HG02885 (cell line): ENCODE data around the gene PRKACB.
"Not testable (repeated sequence)": the region's sequence is repeated elsewhere in the genome, so short reads cannot be mapped to it uniquely, and the experiment has no call there.

ENCODE experiments used
- ATAC-seq: cut with Tn5 transposase; IDR thresholded peaks from one replicate; pipeline ENCODE4 v1.9.1; 2021; ENCODE audit warnings: mild to moderate bottlenecking; ENCODE audit not compliant: unreplicated experiment, poor library complexity

Gene PRKACB

DNA sequence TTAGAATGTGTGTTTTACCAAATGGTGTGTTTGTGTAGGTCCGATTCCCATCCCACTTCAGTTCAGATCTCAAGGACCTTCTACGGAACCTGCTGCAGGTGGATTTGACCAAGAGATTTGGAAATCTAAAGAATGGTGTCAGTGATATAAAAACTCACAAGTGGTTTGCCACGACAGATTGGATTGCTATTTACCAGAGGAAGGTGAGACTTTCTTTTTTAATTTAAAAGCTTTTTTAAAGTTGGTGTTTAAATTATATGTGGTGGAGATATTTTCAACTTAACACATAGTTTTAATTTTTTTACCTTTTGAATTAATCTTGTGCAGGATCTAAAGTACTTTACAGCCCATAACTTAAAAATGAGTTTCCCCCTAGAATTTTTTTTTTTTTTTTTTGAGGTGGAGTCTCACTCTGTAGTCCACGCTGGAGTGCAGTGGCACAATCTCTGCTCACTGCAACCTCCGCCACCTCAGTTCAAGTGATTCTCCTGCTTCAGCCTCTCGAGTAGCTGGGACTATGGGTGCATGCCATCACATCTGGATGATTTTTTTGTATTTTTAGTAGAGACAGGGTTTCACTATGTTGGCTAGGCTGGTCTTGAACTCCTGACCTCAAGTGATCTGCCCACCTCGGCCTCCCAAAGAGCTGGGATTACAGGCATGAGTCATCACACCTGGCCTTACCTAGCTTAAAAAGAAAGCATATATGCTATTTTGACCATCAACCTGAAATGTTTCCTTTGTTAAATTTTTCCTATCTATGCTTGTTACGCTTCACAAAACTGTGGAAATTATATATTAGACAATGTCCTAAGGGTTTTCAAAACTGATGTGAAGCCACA, 70.3 kb downstream of the PRKACB start:
- no peak for ATAC-seq

DNA sequence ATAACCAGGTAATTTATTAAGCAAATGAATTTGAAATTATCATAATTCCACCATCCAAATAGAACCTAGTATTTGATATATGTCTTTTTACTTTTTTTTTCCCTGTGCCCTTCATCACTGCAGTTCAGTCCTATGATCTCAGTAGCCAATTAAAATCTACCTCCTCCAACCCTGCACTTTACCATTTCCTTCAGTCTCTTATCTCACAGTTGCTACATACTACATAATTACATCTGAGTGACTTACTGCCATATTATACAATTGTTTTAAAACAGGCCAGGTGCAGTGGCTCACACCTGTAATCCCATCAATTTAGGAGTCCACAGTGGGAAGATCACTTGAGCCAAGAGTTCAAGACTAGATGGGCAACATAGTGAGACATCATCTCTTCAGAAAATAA, 73.2 kb downstream of the PRKACB start:
- ATAC-seq: no peak

DNA sequence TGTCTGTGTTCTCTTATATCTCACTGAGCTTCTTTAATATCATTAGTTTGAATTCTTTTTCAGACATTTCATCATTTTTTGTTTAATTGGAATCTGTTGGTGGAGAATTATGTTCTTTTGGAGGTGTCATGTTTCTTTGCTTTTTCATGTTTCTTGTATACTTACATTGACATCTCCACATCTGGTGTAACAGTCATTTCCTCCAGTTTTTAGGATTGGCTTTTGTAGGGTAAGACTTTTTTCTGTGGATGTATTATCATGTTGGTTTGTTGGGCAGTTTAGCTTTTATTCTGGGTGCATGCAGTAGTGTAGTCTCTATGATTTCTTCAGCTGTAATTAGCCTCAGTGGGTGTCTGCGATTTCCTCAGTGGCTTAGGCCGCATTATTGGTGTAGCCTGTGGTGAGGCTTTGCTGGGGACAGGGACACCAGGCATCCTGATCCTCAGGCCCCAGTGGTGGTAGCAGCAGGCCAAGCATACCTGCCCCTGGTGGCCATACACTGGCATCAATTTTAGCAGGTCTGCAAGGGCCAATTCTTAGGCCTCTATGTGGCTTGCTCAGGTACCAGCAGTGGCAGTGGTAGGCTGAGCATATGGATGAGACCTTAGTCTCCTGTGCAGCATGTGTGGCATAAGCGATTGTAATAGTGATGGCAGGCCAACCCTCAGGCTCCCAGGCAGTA, 79.8 kb downstream of the PRKACB start:
- no peak for ATAC-seq

DNA sequence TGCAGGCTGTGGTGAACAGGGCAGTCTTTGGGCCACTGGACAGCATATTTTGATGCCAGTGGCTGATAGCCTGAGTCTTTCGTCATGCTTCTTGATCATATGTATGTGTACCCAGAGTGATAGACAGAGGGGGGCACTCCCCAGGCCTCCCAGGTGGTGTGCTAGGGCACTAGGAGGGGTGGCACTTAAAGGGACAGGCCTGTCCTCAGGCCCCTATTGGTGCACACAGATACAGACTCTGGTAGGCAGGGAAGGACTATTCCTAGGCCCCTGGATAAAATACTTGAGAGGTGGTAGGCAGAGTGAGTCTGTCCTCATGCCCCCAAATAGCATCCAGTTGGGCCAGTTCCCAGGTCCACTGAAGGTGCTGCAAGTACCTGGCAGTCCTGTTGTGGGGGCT, 80.8 kb downstream of the PRKACB start:
- ATAC-seq: no peak

DNA sequence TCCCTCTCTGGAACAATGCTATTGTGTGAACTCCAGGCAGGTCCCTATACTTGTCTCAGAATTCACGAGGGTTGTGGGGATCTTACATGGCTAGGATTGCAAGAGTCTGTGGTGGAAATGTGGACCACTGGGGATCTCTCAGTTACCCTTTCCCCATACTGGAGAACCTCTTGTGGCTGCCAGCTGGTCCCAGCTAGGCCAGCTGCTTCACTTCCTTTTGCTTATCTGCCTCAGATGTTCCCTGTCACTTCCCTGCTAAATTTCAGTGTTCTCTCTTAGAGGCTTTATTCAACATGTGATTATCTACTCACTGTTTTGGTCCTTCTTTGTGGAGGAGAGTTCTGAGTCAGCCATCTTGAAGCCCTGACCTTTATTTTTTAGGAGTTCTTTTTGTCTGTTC, 81.6 kb downstream of the PRKACB start:
- ATAC-seq: no peak

DNA sequence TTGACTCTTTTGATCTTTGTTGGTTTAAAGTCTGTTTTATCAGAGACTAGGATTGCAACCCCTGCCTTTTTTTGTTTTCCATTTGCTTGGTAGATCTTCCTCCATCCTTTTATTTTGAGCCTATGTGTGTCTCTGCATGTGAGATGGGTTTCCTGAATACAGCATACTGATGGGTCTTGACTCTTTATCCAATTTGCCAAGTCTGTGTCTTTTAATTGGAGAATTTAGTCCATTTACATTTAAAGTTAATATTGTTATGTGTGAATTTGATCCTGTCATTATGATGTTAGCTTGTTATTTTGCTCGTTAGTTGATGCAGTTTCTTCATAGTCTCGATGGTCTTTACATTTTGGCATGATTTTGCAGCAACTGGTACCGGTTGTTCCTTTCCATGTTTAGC, 88.6 kb downstream of the PRKACB start:
- not testable (repeated sequence) for ATAC-seq

DNA sequence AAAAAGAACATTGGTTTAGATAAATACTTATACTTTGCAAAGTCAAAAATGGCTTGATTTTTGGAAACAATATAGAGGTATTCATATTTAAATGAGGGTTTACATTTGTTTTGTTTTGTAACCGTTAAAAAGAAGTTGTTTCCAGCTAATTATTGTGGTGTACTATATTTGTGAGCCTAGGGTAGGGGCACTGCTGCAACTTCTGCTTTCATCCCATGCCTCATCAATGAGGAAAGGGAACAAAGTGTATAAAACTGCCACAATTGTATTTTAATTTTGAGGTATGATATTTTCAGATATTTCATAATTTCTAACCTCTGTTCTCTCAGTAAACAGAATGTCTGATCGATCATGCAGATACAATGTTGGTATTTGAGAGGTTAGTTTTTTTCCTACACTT, 92.2 kb downstream of the PRKACB start:
- ATAC-seq: no peak

DNA sequence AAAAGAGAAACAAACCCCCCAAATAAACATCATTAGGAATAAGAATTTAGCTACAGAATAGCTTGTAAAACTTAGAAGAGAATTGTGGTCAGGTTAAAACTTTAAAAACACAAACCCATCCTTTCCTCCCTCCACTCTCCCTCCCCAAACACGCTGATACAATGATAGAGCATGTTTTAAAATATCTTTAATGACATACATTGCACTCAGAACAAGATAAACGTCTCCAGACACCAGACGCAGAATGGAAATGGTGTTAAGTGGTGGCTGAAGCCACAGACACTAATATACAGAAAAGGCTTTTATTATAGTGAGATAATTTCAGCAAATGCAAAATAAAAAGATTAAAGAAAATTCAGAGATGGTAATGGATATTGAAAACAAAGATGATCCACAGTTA, 98.6 kb downstream of the PRKACB start:
- no peak for ATAC-seq

DNA sequence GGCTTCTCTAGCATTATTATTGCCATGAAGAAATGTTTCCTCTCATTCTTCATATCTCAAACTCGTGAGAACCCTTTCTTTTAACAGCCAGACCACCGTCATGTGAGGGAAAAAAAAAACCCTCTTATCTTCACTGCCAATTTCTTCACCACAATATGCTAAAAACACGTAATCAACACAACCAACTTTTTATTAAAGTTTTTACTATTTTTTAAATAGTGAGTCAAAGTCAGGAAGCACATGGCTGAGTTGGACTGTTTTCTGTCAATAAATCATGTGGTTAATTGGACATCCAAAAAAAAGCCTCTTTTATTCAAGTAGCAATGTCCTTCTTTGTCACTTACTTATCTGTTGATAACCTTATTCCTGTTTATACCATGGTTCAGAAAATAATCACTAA, 101.5 kb downstream of the PRKACB start:
- ATAC-seq: no peak

DNA sequence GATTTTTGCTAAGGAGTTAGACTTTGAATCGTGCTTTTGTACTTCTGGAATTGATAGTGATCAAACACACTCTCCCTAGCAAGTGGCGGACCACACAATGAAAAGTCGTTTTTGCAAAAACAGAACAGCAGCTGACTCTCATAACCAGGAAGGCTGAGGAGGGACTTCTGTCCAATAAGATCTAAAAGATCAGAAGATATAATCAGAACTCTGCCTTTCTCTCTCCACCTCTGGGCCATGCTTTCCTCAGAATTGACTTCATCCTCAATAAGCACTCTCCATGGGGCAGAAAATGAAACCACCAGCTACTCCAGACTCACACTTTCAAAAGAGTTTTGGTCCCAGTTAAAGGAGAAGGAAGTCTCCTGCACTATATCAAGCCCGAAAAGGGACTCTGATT, 102.1 kb downstream of the PRKACB start:
- ATAC-seq: no peak

DNA sequence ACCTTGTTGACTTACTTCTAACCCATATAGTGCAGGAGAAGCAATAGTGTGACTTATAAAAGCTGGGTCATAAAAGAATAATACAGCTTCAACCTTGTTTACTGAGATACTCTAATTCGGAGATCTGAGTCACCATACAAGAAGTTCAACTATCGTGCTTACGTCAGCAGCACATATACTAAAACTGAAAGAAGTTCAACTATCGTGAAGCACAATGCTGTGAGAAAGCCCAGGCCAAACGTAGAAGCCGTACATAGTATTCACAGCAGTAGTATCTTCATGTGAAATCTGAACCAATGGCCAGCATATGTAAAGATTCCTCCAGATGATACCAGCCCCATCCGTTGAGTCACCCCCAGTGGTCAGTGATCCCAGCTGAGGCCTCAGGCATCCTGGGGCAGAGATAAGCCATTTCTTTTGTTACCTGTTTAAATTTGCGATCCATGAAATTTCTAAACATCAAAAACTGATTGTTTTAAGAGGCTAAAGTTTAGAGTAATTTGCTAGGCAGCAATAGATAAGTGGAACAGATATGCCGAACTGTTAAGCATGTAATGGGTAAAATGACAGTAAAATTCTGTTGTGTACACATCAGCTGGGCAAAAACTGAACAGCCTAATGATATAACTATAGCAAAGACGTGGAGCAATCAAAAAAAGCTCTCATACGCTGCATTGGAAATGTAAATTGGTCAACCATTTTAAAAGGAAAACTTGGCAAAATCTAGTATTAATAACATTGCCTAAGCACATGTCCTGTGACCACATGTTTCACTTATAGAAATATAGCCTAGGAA, 103.6 kb downstream of the PRKACB start:
- ATAC-seq: no peak

DNA sequence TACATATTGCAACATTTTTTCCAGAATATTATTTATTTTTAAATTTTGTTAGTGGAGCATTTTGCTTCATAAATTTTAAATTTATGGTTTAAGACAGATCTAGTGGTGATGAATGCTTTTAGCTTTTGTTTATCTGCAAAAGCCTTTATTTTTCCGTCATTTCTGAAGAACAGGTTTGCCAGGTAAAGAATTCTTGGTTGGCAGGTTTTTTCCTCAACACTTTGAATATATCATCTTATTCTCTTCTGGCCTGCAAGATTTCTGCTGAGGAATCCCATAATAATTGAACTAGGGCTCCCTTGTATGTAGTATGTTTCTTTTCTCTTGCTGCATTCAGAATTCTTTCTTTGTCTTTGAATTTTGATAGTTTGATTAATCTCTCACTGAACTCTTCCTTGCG, 106.6 kb downstream of the PRKACB start:
- no peak for ATAC-seq

DNA sequence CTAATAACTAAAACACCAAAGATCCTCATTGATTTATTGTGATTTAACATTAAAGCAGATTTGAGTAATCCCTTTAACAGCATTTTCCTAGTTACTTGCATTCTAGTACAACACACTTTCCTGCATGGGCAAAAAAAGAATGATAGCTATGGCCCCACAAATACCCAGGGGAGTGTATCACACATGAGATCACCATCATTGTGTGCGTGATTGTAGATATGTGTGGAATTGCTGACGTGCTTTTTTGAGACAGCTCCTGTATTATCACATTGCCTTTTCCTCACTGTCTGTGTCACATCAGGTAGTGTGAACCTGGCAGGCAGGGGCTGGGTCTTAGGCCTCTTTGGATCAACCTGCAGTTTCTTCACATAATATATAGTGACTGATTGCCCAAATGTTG, 109.0 kb downstream of the PRKACB start:
- ATAC-seq: no peak

DNA sequence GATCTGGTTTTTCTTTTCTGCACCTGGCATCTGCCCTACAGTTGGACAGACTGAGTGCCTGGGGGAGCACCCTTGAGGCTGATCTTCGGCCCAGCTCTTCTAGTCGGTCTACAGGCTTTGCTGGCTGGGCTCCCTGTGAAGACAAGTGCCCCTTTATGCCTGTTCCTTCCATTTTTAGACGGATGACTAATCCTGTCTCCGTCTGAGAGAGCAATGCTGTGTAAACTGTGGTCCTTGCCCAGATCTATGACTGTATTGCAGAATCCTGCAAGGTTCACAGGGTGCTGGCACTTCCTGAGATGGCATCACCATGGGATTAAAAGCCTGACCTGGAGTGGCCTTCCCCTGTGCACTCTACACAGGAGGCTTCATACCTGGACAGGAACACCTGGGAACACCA, 109.8 kb downstream of the PRKACB start:
- ATAC-seq: no peak

DNA sequence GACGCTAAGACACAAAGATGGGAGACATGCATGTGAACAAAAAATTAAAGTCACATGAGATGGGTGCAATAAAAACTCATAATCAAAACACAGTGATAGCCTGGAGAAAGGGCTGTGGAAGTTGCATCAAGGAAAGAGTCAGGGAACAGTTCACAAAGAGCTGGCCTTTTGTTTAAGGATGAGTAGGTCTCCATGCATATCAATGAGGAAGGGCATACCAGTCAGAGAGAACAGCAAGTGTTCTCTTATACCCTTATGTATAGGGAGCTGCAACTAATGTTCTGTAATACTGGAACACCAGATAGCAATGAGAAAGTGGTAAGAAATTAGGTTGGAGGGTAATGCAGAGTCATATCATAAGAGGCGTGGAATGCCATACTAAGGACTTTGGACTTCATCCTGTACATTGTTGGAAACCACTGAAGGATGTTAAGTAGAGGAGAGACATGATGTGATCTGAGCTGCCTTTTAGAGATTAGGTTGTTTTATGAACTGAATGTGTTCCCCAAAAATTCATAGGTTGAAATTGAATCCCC, 110.7 kb downstream of the PRKACB start:
- ATAC-seq: no peak

DNA sequence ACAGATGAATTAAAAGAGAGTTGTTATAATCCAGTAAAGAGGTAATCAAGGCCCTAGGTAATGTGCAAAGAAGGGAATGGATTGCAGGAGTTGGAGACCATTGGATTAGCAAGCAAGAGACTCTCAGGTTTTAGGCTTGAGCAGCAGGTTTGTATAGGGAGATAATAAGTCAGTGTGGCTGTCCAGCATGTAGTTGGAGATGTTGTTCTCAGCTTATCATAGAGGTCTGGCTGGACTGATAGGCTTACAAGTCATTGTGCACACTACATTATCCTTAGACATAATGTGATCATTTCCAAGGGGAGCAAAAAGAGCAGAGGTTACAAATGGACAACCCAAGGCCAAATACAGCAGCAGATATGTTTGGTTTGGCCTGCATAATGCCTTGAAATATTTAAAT, 111.5 kb downstream of the PRKACB start:
- ATAC-seq: no peak

DNA sequence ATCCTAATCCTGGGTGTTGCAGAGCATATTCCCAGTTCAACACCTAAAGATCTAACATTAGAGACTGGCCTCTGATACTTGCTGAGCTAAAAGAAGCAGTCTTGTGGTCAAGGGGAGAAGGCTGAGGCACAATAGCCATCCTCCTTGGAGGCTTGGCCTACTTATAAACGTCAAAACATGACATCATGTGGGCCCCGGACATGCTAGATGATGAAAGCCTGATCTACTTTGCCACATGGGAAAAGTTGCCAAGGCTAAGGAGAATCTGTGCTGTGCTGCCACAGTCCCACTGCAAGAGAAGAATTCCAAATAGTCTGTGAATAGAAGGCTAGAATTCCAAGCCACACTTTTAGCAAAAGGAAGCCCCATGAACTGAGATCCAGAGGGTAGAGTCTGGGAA, 113.5 kb downstream of the PRKACB start:
- no peak for ATAC-seq

DNA sequence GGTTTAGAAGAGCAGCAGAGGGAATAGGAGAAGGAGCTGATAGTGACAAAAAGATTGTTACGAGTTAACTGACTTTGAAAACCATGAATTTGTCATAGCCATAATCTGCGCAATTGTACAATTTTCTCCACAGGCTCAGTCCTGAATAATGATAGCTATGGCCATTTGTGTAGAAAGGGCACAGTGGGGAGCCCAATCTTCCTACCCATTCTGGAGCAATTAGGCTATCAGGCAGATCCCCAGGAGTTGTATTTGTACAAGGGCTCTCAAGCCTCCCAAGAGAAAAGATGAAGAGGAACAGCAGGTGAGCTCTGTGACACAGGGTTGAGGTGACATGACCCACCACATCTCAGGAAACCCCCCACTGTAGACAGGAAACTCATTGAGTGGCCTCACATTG, 115.3 kb downstream of the PRKACB start:
- no peak for ATAC-seq

DNA sequence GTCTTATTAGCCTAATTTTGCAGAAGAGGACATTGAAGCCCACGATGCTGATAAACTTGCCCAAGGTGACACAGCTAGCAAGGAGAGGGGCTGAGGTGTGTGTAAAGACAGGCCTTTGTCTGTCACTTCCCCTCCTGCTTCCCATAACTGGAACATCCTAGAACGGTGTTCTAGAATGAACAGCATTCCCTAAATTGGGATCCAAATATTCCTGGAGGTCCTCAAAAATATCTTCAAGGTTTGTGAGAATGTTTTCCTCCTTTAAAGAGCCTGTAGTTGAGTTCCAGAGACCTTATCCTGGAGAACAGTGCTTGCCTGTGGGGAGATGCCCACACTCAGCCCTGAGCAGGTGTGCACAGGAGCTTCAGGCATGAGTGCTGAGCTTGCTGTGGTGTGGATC, 115.9 kb downstream of the PRKACB start:
- ATAC-seq: no peak

DNA sequence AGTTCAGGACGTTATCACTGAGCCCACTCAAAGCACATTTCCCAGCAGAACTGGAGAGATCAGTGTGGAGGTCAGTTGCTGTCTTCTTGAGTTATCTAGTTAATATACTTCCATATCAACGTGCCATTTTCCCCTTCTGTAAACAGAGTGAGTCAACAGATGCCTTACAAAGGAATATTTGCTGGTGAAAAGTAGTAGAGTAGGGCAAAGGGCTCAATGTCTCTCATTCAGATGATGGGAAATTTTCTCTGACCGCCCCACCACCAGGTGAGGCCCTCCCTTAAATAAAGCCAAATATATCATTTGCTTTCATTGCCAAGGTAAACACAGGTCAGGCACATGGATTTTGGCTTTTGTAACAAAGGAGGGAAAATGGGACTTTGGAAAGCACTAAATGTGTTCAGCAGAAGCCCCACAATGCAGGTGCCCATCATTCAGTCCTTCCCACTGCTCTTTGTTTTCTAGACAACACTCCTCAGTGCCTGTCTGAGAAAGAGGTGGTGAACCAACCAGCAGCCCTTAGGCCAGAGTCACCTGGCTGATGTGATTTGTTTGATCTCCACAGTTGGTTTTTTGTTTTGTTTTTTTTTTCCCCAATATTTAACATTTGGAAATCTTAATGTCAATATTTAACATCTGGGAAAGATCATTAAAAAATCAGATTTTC, 116.9 kb downstream of the PRKACB start:
- ATAC-seq: no peak
